Stimulated activated CD4-positive, alpha-beta T cell treated with anti-CD3 and anti-CD28 coated beads, Interleukin-2, amount 100 ng/mL, for 24 hours (primary cell): Measurements from ENCODE around the gene HNRNPAB.
"Not testable (repeated sequence)": the region's sequence is repeated elsewhere in the genome, so short reads cannot be mapped to it uniquely, and the experiment has no call there.

Source experiments
- DNase-seq, 2 donors: peaks; one replicate each; pipeline ENCODE4 v3.0.0-alpha.2; 2020

HNRNPAB gene

GRCh38 chr5:178232124-178232919 is 28.0 kb downstream of the HNRNPAB start, which contains the start of gene PHYKPL:
TSS of gene PHYKPL (minus strand) at chr5:178232802. CDS start at chr5:178232550, 252 bp downstream.
- peak; percentile 75 to 77 for DNase-seq

GRCh38 chr5:178232920-178233429 is 28.6 kb downstream of the HNRNPAB start:
- no peak for DNase-seq

GRCh38 chr5:178234121-178234749 is 29.9 kb downstream of the HNRNPAB start:
- no peak for DNase-seq

DNA sequence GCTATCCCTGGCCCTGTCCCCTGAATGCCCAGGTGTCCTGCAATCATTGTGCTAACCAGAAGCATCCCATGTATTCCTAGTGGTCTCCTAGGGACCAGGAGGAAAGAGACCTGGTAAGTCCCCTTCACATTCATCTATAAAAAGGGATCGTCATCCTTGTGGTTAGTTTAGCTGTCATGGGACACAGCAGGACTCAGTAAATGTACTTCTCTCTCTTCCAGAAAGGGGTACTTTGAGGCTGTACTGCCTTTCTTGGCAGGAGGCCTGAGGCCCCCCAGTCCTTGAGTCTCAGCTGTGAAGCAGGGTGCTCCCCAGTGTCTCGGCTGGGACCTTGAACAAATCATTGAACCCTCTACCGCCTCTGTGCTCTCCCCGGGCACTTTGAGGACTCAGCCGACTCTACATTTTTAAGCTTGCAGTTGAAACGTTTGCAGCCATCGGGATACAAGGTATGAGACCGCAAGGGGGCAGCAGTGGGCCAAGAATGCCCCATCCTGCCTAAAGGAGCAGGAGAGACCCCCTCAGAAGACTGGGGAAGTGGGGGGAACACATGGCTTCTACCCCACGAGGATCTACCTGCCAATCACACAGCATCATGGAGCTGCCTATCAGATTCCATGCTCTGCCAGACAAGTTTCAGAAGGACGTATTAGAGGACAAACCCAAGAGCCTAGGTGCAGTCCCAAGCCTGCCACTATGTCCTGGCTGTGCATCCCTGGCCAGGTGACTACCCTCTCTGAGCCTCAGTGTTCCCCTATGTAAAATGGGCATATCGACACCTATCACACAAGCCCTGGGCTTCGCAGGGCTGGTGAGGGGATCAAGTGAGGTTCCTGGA is 30.6 kb downstream of the HNRNPAB start:
- DNase-seq, result peak; percentile 84

- no peak for DNase-seq
Observed at GRCh38 chr5:178235588-178235974, 31.2 kb downstream of the HNRNPAB start.

- no peak for DNase-seq
Observed at GRCh38 chr5:178236126-178236525, 31.8 kb downstream of the HNRNPAB start.

GRCh38 chr5:178236679-178237078 is 32.3 kb downstream of the HNRNPAB start:
- no peak for DNase-seq

GRCh38 chr5:178237431-178238312 is 33.3 kb downstream of the HNRNPAB start:
- no peak for DNase-seq

DNA sequence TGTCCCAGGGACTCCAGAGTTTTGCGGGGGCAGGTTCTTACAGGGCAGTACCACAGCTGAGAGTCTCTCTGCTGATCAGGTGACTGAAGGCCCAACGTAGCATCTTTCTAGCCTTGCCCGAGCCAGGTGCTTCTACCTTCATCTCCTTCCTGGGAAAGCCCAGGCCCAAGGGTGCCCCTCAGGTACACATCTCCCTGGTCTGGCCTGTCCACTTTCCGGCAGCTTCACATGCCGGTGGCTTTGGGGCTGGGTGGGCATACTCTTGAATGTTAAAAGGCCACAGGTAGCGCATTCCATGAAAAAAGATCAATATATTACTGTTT is 33.9 kb downstream of the HNRNPAB start:
- DNase-seq, result no peak

DNA sequence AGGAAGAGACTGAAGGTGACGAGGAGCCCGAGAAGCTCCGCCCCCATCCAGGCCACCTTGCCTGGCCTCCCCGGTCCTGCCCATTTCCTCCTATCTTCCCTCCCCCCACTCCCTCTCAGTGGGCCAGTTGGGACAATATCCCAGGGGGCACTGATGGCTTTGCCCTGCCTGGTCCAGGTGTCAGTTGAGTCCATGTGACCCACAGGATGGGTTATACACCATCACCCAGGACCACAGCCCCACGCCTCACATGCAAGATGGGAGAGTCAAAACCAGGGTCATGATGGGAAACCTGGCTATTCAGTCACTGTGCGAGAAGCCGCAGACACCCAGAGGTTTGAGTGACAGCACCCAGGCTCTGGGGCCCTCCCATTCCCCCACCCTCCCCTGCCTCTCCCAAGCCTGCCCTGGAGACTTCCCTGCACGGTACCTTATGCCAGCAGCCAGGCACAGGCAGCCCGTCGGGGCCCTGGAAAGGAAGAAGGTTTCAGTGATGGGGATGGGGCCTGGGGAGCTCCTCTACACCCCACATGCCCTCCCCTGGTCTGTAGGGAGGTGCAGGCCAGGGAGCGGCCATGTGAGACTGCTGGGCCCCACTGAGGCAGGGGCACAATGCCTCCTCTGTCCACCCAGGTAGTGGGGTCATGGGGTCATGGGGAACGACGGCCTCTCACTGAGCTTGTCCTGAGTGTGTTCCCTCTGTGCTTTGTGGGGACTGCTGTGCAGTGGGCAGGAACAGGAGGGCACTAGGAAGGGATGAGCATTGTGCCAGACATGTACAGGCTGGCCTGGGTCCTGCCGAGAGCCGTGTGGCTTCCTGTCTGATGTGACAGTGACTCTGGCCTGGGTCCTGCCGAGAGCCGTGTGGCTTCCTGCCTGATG is 34.6 kb downstream of the HNRNPAB start:
- DNase-seq, result no peak

- not testable (repeated sequence) for DNase-seq
Observed at GRCh38 chr5:178239626-178240301, 35.4 kb downstream of the HNRNPAB start.

DNA sequence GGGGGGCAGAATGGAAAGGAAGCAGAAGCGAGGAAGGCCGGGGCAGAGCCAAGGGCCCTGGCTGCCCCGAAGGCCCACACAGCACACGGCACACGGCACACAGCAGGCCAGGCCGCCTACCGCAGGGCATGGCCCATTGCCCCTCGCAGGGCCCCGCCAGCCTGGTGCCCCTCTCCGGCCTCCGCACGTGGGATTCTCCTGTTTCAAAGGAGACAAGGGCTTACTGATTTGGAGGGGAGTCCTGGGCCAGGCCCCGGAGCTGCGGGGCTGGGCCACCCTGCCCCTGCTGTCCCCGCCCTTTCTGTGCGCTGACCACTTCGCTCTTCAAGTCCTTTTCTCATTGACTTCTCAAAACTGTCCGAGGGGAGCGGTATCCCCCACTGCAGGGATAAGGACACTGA is 36.0 kb downstream of the HNRNPAB start:
- DNase-seq, result no peak

DNA sequence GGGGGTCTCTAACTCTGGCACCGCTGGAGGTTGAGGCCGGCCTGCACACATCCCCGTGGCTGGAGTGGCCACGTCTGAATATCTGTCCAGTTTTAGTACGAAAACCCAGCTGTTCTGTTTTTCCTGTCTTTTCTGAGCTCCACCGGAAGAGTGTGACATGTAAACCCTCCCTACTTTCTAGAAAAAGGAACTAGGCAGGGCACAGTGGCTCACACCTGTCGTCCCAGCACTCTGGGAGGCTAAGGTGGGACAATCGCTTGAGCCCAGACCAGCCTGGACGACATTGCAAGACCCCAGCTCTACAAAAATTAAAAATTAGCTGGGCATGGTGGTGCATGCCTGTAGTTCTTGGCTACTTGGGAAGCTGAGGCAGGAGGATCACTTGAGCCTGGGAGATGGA is 36.4 kb downstream of the HNRNPAB start:
- no peak for DNase-seq

DNA sequence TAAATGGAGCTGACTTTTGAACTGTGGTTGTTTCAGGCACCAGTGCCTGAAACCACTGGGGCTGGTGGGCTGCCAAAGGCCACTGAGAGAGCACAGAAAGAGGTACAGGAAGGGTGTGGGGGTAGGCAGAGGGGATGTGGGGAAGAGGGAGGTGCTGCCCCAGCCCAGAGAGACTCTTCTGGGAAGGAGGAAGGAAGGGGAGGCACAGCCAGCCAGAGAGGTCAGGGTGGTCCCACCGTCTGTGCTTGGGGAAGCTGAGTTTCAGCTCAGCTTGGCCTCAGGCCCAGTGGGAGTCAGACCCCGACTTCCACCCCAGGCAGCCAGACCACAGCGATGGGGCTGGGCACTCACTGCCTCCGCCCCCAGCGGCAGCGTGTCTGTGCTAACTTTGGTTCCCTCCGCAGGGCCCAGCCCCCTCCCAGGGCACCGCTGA is 36.9 kb downstream of the HNRNPAB start:
- DNase-seq, result no peak

- no peak for DNase-seq
Observed at GRCh38 chr5:178241688-178242231, 37.4 kb downstream of the HNRNPAB start.

- DNase-seq, result no peak
Observed at GRCh38 chr5:178242416-178242815, 38.1 kb downstream of the HNRNPAB start.

GRCh38 chr5:178244576-178244975 is 40.2 kb downstream of the HNRNPAB start:
- DNase-seq, result no peak

DNA sequence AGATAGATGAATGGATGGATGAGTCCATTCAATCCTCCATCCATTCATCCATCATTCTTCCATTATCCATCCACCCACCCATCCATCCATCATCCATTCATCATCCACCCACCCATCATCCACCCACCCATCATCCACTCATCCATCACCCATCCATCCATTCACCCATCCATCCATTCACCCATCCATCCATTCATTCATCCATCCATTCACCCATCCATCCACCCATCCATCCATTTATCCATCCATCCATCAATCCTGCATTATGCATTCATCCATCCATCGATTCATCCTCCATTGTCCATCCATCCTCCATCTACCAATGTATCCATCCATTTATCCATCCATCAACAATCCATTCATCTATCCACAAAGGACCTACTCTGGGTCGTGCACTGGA is 41.1 kb downstream of the HNRNPAB start:
- DNase-seq, result no peak

GRCh38 chr5:178246624-178247279 is 42.4 kb downstream of the HNRNPAB start:
- no peak for DNase-seq
